ENCODE data around the gene CNTN1. TPM values are rescaled to one million over a fixed set of nuclear protein-coding genes. Genes with fewer than 3 reads are reported as not detected.

The CNTN1 gene
- total and polyA plus RNA-seq, 2 of the 4 experiments (the other 2 are of a cell fraction), result 0.10 to 0.18 TPM

- H3K9me1 ChIP-seq (ENCODE audit: insufficient read depth, low read length), result no peaks in the 10 kb centered on the region
- H3K4me3 ChIP-seq (ENCODE audit: insufficient read depth, low read depth, low read length), result no peak overlapping the region
- no TSS peak for BruUV-seq (replicated peaks)
- no peak overlapping the region for H2AK5ac ChIP-seq (ENCODE audit: low read depth, low read length)
- H3K56ac ChIP-seq (ENCODE audit: extremely low read depth, insufficient read depth, low read length), result no peak overlapping the region
- H2AFZ ChIP-seq (replicated peaks; ENCODE audit: low read length, poor library complexity), result no peak overlapping the region
- H3K4me2 ChIP-seq (ENCODE audit: low read depth, low read length), result no peak overlapping the region
- no peak overlapping the region for H2BK15ac ChIP-seq (ENCODE audit: low read depth, low read length)
- H3K79me1 ChIP-seq (ENCODE audit: low read depth in 1 of 2, low read length in 2 of 2), result no peaks in the 10 kb centered on the region
- TF ChIP-seq SMC3 (IDR thresholded peaks at IDR 0.05; ENCODE audit: low read depth, low read length) (no peak), CHD1 (IDR thresholded peaks at IDR 0.05; ENCODE audit: low read depth, low read length) (no peak), FOS (IDR thresholded peaks at IDR 0.05; ENCODE audit: low read depth, low read length) (no peak), MAZ (IDR thresholded peaks at IDR 0.05; ENCODE audit: borderline replicate concordance, low read depth, low read length) (no peak), RFX5 (IDR thresholded peaks at IDR 0.05; ENCODE audit: low read depth, low read length) (no peak), BHLHE40 (IDR thresholded peaks at IDR 0.05; ENCODE audit: low read depth, low read length) (no peak), CEBPB (IDR thresholded peaks at IDR 0.05; ENCODE audit: low read depth, low read length) (no peak)
- TF ChIP-seq, protein P1, sequence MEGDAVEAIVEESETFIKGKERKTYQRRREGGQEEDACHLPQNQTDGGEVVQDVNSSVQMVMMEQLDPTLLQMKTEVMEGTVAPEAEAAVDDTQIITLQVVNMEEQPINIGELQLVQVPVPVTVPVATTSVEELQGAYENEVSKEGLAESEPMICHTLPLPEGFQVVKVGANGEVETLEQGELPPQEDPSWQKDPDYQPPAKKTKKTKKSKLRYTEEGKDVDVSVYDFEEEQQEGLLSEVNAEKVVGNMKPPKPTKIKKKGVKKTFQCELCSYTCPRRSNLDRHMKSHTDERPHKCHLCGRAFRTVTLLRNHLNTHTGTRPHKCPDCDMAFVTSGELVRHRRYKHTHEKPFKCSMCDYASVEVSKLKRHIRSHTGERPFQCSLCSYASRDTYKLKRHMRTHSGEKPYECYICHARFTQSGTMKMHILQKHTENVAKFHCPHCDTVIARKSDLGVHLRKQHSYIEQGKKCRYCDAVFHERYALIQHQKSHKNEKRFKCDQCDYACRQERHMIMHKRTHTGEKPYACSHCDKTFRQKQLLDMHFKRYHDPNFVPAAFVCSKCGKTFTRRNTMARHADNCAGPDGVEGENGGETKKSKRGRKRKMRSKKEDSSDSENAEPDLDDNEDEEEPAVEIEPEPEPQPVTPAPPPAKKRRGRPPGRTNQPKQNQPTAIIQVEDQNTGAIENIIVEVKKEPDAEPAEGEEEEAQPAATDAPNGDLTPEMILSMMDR (conservative IDR thresholded peaks at IDR 0.05; ENCODE audit: low read depth, low read length), result no peak
- no peaks in the 10 kb centered on the region for H4K20me1 ChIP-seq (ENCODE audit: insufficient read depth, low read length)
- H3K18ac ChIP-seq (ENCODE audit: low read depth, low read length), result no peak overlapping the region
- H2AK9ac ChIP-seq (replicated peaks; ENCODE audit: low read depth, low read length, poor library complexity), result no peak overlapping the region
- no peaks in the 10 kb centered on the region for H3K4me1 ChIP-seq (ENCODE audit: control insufficient read depth, insufficient read depth, low read length)
- H4K8ac ChIP-seq (ENCODE audit: low read depth in 2 of 2, low read length in 2 of 2), result no peak overlapping the region
- H3K23ac ChIP-seq (ENCODE audit: low read depth, low read length), result no peak overlapping the region
- H3K9me3 ChIP-seq (ENCODE audit: control insufficient read depth, insufficient read depth, low read length), result no peaks in the 10 kb centered on the region
- H2BK120ac ChIP-seq (ENCODE audit: low read depth, low read length), result no peak overlapping the region
- H4K5ac ChIP-seq (ENCODE audit: low read depth, low read length), result no peak overlapping the region
- H3K27me3 ChIP-seq (ENCODE audit: control insufficient read depth, insufficient read depth, low read length), result no peaks in the 10 kb centered on the region
- WGBS, 2 experiments (ENCODE audit: extremely low coverage in 2 of 2, insufficient read length in 1 of 2), result no CpG with 5 or more reads among the region's 1 CpG
- H4K91ac ChIP-seq (ENCODE audit: insufficient read depth, low read depth, low read length), result no peak overlapping the region
- no peak overlapping the region for H2BK5ac ChIP-seq (ENCODE audit: low read depth, low read length, poor library complexity, severe bottlenecking)
- dilution Hi-C loops (cut with HindIII; ENCODE audit: low sequenced_read_pairs, unreplicated experiment), result no loop called here
- no peak overlapping the region for H3K14ac ChIP-seq (replicated peaks; ENCODE audit: low read depth, low read length)
- intact Hi-C loops (cut with micrococcal nuclease), result no loop called here
- ChIA-PET CTCF (no interaction called here), POLR2A (ENCODE audit: unreplicated experiment) (no interaction called here)
- no peak for ATAC-seq (ENCODE audit: low read depth)
- H3K4ac ChIP-seq (ENCODE audit: low read depth, low read length), result no peak overlapping the region
- no peak for DNase-seq
- H2BK20ac ChIP-seq (ENCODE audit: low read depth, low read length), result no peak overlapping the region
- in situ Hi-C loops (cut with MboI; ENCODE audit: low sequenced_read_pairs), result no loop called here
- no peak overlapping the region for H3K9ac ChIP-seq (ENCODE audit: low read depth, low read length)
- H3K36me3 ChIP-seq (ENCODE audit: control insufficient read depth, insufficient read depth, low read length), result no peaks in the 10 kb centered on the region
- H3K27ac ChIP-seq (ENCODE audit: insufficient read depth, low read length), result no peak overlapping the region
Measured at GRCh38 chr12:40874868-40875267, 182.6 kb downstream of the CNTN1 start.

Measured in IMR-90 (cell line).